ENCODE measurements around the gene KBTBD2.
A peak's percentile ranks its signal among the peaks of the same experiment; 100 is the strongest.

The KBTBD2 gene

GRCh38 chr7:32893722-32894121 lies 2.2 kb upstream of the KBTBD2 start:
- no peak for TF ChIP-seq CTCF (IDR thresholded peaks at IDR 0.05; ENCODE audit: low read depth, low read length, missing control alignments)
- DNase-seq (ENCODE audit: low read depth): no peak
- no peak overlapping the region for H3K4me3 ChIP-seq (ENCODE audit: low read depth, low read length)

GRCh38 chr7:32893207-32893524 lies 1.6 kb upstream of the KBTBD2 start:
- DNase-seq (ENCODE audit: low read depth): no peak
- H3K4me3 ChIP-seq (ENCODE audit: low read depth, low read length): no peak overlapping the region; the same call in 1 of the 2 replicates
- no peak for TF ChIP-seq CTCF (IDR thresholded peaks at IDR 0.05; ENCODE audit: low read depth, low read length, missing control alignments)

GRCh38 chr7:32892521-32893206 lies 1.1 kb upstream of the KBTBD2 start:
- peak overlapping the region; percentile 79 for H3K4me3 ChIP-seq (ENCODE audit: low read depth, low read length)
- TF ChIP-seq CTCF (IDR thresholded peaks at IDR 0.05; ENCODE audit: low read depth, low read length, missing control alignments): no peak
- DNase-seq (ENCODE audit: low read depth): no peak

GRCh38 chr7:32891800-32892520 lies 400 bp upstream of the KBTBD2 start:
- TF ChIP-seq CTCF (IDR thresholded peaks at IDR 0.05; ENCODE audit: low read depth, low read length, missing control alignments): no peak
- H3K4me3 ChIP-seq (ENCODE audit: low read depth, low read length): peak overlapping the region; percentile 79
- DNase-seq (ENCODE audit: low read depth): peak; percentile 85

- H3K4me3 ChIP-seq (ENCODE audit: low read depth, low read length): peak overlapping the region; percentile 79
- no peak for TF ChIP-seq CTCF (IDR thresholded peaks at IDR 0.05; ENCODE audit: low read depth, low read length, missing control alignments)
- DNase-seq (ENCODE audit: low read depth): no peak
Observed at GRCh38 chr7:32890793-32891042, 842 bp downstream of the KBTBD2 start.

- peak overlapping the region; percentile 79 for H3K4me3 ChIP-seq (ENCODE audit: low read depth, low read length)
- TF ChIP-seq CTCF (IDR thresholded peaks at IDR 0.05; ENCODE audit: low read depth, low read length, missing control alignments): no peak
- DNase-seq (ENCODE audit: low read depth): no peak
Observed at GRCh38 chr7:32890010-32890792, 1.4 kb downstream of the KBTBD2 start.

All from GM12864 (cell line).